Spleen (tissue), 11 donors: Measurements from ENCODE around the gene TRPC6. TPM values are rescaled to one million over a fixed set of nuclear protein-coding genes. Genes with fewer than 3 reads are reported as not detected.

ENCODE experiments used
- DNase-seq: peaks from one replicate; pipeline ENCODE4 v3.0.0-alpha.2; 2020
- H3K27ac ChIP-seq, 8 donors: fragments of 200-600 bp; sonication (generic) in 7 of 8; 1 replicate in 4 of 8; 2 replicates in 4 of 8; pipeline versions ENCODE4 v1.5.0 to v1.8.0; 2016 to 2021; ENCODE audit warnings: inconsistent platforms in 4 of 8, mild to moderate bottlenecking in 4 of 8, moderate library complexity in 1 of 8
- H3K27me3 ChIP-seq, 7 donors: fragments of 200-600 bp; sonication (generic) in 6 of 7; replicated peaks in 1 of 7; 1 replicate in 4 of 7; 2 replicates in 3 of 7; pipeline versions ENCODE4 v1.5.0 to v1.8.0; 2016 to 2021; ENCODE audit warnings: inconsistent platforms in 3 of 7, mild to moderate bottlenecking in 1 of 7
- H3K36me3 ChIP-seq, 6 donors: fragments of 200-600 bp; sonication (generic) in 5 of 6; 1 replicate in 4 of 6; 2 replicates in 2 of 6; pipeline versions ENCODE4 v1.5.0 to v1.8.0; 2016 to 2021; ENCODE audit warnings: inconsistent platforms in 2 of 6
- H3K4me1 ChIP-seq, 6 donors: fragments of 200-600 bp; sonication (generic) in 5 of 6; 1 replicate in 3 of 6; 2 replicates in 3 of 6; pipeline versions ENCODE4 v1.5.0 to v1.8.0; 2016 to 2021; ENCODE audit warnings: inconsistent platforms in 3 of 6
- H3K4me3 ChIP-seq, 8 donors: fragments of 200-600 bp; sonication (generic) in 7 of 8; 1 replicate in 4 of 8; 2 replicates in 4 of 8; pipeline versions ENCODE4 v1.5.0 to v1.8.0; 2016 to 2021; ENCODE audit warnings: inconsistent platforms in 4 of 8, mild to moderate bottlenecking in 4 of 8, moderate library complexity in 2 of 8
- H3K9me3 ChIP-seq, 8 donors: fragments of 200-600 bp; sonication (generic) in 7 of 8; 1 replicate in 4 of 8; 2 replicates in 4 of 8; pipeline versions ENCODE4 v1.5.0 to v1.8.0; 2016 to 2021; ENCODE audit warnings: inconsistent platforms in 4 of 8
- POLR2A ChIP-seq, 3 donors: fragments of 450-650 bp; IDR thresholded peaks; one replicate each; pipeline ENCODE4 v1.5.1; 2017; ENCODE audit warnings: antibody characterized with exemption in 3 of 3, mild to moderate bottlenecking in 1 of 3
- POLR2AphosphoS5 ChIP-seq, 3 donors: sonication (generic); formaldehyde crosslinking; IDR thresholded peaks; one replicate each; pipeline ENCODE4 v1.5.1; 2017; ENCODE audit warnings: antibody characterized with exemption in 3 of 3
- WGBS, 5 donors: extraction: QIAGEN DNeasy Blood & Tissue Kit in 3 of 5; methylation state at CpG; one replicate each; pipeline versions ENCODE4 v1.1.5 to v1.1.7; 2013 to 2018; 5-methylcytosine and 5-hydroxymethylcytosine counted together
- intact Hi-C: fragments of 100-400 bp; cut with DNase I; formaldehyde crosslinking; loops from one replicate; pipeline ENCODE4 v1.15.0; 2023; ENCODE audit warnings: low total_unique reads
- polyA plus RNA-seq, 3 donors: library from polyadenylated mRNA; stranded (reverse); fragments of 200-250 nt; gene quantifications; one replicate each; pipeline ENCODE4 v1.2.1, GENCODE V29; 2013
- total RNA-seq, 7 donors: library from RNA; depleted of rRNA in 3 of 7; stranded (reverse); fragments of >200 nt in 3 of 7; fragmentation: NEBNext Ultra II Directional in 4 of 7; extraction: Animal tissue kit (Norgen Biotek cat#: 25700) in 4 of 7; gene quantifications; one replicate each; pipeline versions ENCODE4 v1.1.0 to v1.2.1, GENCODE V29; 2016 to 2021
- TF ChIP-seq, protein P1 (sequence below), 11 experiments: fragments of 200-600 bp in 7 of 11; fragments of 450-650 bp in 4 of 11; sonication (generic) in 4 of 11; IDR thresholded peaks in 8 of 11; conservative IDR thresholded peaks in 3 of 11; 1 replicate in 7 of 11; 2 replicates in 4 of 11; pipeline versions ENCODE4 v1.4.0 to v1.8.0; 2016 to 2021; ENCODE audit warnings: antibody characterized with exemption in 11 of 11, inconsistent platforms in 4 of 11, mild to moderate bottlenecking in 1 of 11
- donor health status: healthy with polysubstance abuse.
- donor health status: DM: no; HTN: no; CAD: no; lungs with moderate emphysema.
- donor health status: DM: no; HTN: no; CAD: no.
- donor health status: Bipolar disorder and iron deficiency.
- donor health status: healthy.
- donor health status: DM: no; HTN: no; CAD: no.
- donor health status: DM: yes; HTN: yes; CAD: no.

TRPC6 gene
- total and polyA plus RNA-seq, 10 donors = 0.30 to 6.6 (median 2.3) TPM

DNA sequence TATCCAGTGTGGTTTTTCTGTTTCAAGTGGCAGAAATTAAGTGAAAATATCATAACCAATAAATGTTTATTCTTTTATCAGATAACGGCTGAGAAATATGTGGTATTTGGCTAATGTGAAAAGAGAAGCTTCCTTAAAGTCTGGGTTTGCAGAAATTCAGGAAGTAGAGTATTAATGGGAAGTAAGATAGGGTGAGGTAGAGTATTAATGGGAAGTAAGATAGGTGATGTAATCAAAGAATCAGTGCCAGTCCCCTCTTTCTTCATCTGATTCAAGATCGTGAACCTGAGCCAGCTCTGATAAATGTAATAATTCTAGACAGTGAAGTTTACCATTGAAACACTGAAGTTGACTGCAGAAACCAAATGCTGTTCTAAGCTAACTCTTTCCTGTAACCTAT, 30.9 kb downstream of the TRPC6 start:
- Histone ChIP-seq H3K4me3 (no peak overlapping the region), H3K9me3 (no peaks in the 10 kb centered on the region), H3K36me3 (no peaks in the 10 kb centered on the region), H3K27ac (no peak overlapping the region), H3K27me3 (no peaks in the 10 kb centered on the region), H3K4me1 (peaks cover 0 to 19% (median 9%) of the 10 kb centered on the region in 6 donors)
- intact Hi-C loops = no loop called here
- TF ChIP-seq POLR2A (IDR thresholded peaks at IDR 0.05) (no peak), POLR2AphosphoS5 (IDR thresholded peaks at IDR 0.05) (no peak)
- TF ChIP-seq, protein P1, sequence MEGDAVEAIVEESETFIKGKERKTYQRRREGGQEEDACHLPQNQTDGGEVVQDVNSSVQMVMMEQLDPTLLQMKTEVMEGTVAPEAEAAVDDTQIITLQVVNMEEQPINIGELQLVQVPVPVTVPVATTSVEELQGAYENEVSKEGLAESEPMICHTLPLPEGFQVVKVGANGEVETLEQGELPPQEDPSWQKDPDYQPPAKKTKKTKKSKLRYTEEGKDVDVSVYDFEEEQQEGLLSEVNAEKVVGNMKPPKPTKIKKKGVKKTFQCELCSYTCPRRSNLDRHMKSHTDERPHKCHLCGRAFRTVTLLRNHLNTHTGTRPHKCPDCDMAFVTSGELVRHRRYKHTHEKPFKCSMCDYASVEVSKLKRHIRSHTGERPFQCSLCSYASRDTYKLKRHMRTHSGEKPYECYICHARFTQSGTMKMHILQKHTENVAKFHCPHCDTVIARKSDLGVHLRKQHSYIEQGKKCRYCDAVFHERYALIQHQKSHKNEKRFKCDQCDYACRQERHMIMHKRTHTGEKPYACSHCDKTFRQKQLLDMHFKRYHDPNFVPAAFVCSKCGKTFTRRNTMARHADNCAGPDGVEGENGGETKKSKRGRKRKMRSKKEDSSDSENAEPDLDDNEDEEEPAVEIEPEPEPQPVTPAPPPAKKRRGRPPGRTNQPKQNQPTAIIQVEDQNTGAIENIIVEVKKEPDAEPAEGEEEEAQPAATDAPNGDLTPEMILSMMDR (IDR thresholded peaks at IDR 0.05 in 8 of 11, conservative IDR thresholded peaks at IDR 0.05 in 3 of 11) = no peak
- 11 to 33% (median 23%) methylated on average over 2 of the region's 2 CpGs for WGBS, 5 donors
- no peak for DNase-seq

DNA sequence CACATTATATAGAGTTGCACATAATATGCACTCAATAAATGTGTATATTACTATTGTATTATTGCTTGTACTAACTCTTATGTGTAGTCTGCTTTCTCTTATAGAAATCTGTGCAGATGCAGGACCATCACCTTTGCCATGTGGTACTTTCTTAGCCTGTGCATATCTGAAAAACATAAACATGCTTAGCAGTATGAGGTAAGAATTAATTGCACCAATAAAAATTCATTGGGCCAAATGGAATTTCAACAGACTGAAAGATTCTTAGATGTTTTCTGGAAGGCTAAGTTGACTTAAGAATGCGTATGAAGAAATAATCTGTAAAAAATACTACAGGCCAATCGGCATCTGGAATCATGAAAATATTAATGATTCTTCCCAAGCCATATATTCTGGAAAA, 55.3 kb downstream of the TRPC6 start:
- TF ChIP-seq, protein P1 (IDR thresholded peaks at IDR 0.05 in 8 of 11, conservative IDR thresholded peaks at IDR 0.05 in 3 of 11) = no peak
- no peak for TF ChIP-seq POLR2A (IDR thresholded peaks at IDR 0.05)
- no peak for TF ChIP-seq POLR2AphosphoS5 (IDR thresholded peaks at IDR 0.05)
- no peaks in the 10 kb centered on the region for H3K36me3 ChIP-seq
- H3K27me3 ChIP-seq = no peaks in the 10 kb centered on the region
- H3K27ac ChIP-seq = no peak overlapping the region
- H3K9me3 ChIP-seq = no peaks in the 10 kb centered on the region
- peaks cover 0 to 6% (median 0%) of the 10 kb centered on the region in 6 donors for H3K4me1 ChIP-seq
- WGBS, 5 donors = 90 to 96% (median 91%) methylated on average over 2 of the region's 2 CpGs
- no peak for DNase-seq
- intact Hi-C loops = no loop called here
- H3K4me3 ChIP-seq = no peak overlapping the region

DNA sequence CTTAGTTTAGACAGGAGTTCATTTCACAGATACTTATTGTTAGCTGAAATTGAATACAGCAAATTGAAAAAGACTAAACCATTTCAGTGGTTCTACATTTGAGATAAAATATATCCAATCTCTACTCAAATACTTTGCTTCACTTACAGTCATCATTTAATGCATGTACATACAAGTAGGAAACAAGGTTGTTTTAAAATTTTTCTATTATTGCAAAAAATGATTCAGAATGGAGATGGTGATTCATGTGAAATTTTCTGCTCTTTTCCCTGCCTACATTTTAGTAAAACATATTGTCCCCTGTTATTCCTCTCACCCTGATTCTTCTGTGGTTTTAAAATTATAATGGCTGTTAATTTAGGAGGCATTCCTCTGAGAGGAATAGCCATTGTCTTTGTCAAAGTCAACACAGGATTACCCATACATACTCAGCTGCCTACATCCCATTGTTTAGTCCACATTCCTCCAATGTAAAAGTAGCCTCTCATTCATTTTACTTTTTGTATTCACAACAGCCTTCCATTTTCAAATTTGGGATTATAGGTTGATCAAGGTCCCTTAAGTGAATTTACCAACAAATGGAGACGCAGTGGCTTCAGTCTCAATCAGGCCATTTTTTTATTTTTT, 60.1 kb downstream of the TRPC6 start:
- H3K4me1 ChIP-seq = peaks cover 0 to 6% (median 0%) of the 10 kb centered on the region in 6 donors
- intact Hi-C loops = no loop called here
- TF ChIP-seq POLR2A (IDR thresholded peaks at IDR 0.05) (no peak), POLR2AphosphoS5 (IDR thresholded peaks at IDR 0.05) (no peak)
- TF ChIP-seq, protein P1 (IDR thresholded peaks at IDR 0.05 in 8 of 11, conservative IDR thresholded peaks at IDR 0.05 in 3 of 11) = no peak
- WGBS, 5 donors = 0 to 94% (median 50%) methylated on average over 1 of the region's 1 CpG
- peaks cover 0 to 26% (median 17%) of the 10 kb centered on the region in 8 donors for H3K9me3 ChIP-seq
- no peak for DNase-seq
- no peaks in the 10 kb centered on the region for H3K27me3 ChIP-seq
- no peak overlapping the region for H3K4me3 ChIP-seq
- H3K36me3 ChIP-seq = no peaks in the 10 kb centered on the region
- H3K27ac ChIP-seq = no peak overlapping the region

DNA sequence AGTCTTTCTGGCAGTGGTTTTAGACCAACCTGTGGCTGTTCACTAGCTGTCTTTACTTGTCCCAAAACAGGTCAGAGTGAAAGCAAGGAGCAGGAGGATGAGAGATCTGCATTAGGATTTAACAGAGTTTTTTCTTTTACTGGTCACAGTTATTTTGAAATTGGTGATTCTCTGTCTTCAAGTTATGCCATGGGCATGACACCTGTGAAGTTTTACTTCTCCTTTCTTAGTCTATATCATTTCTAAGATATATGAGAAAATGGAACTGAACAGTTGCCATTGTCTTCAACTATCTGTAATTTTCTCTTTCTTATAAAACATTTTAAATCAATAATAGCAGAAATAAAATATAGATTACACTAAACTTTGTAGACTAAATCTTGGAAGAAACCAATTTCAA, 60.6 kb downstream of the TRPC6 start:
- no peak for TF ChIP-seq POLR2A (IDR thresholded peaks at IDR 0.05)
- TF ChIP-seq POLR2AphosphoS5 (IDR thresholded peaks at IDR 0.05) = no peak
- TF ChIP-seq, protein P1 (IDR thresholded peaks at IDR 0.05 in 8 of 11, conservative IDR thresholded peaks at IDR 0.05 in 3 of 11) = no peak
- H3K27me3 ChIP-seq = no peaks in the 10 kb centered on the region
- H3K27ac ChIP-seq = no peak overlapping the region
- H3K4me1 ChIP-seq = peaks cover 0 to 6% (median 0%) of the 10 kb centered on the region in 6 donors
- H3K36me3 ChIP-seq = no peaks in the 10 kb centered on the region
- H3K4me3 ChIP-seq = no peak overlapping the region
- no peak for DNase-seq
- intact Hi-C loops = no loop called here
- H3K9me3 ChIP-seq = peaks cover 0 to 26% (median 17%) of the 10 kb centered on the region in 8 donors
